HG02623 (cell line): ENCODE data around the gene TMEM208.

ENCODE experiments used
- ATAC-seq: cut with Tn5 transposase; IDR thresholded peaks from one replicate; pipeline ENCODE4 v1.9.1; 2021; ENCODE audit warnings: moderate library complexity; ENCODE audit not compliant: unreplicated experiment

TMEM208 gene

GRCh38 chr16:67226804-67227566, at the start of gene TMEM208:
Gene TMEM208 (plus strand): TSS chr16:67227130. CDS start chr16:67227219, 89 bp downstream.
- ATAC-seq = peak; percentile 94

GRCh38 chr16:67177743-67178699, 48.9 kb upstream of the TMEM208 start:
- no peak for ATAC-seq

GRCh38 chr16:67179421-67180080, 47.4 kb upstream of the TMEM208 start:
- ATAC-seq = no peak

- ATAC-seq = no peak
Measured at GRCh38 chr16:67180166-67180565, 46.8 kb upstream of the TMEM208 start.

- no peak for ATAC-seq
Measured at GRCh38 chr16:67181346-67181745, 45.6 kb upstream of the TMEM208 start.

GRCh38 chr16:67182288-67182687, 44.6 kb upstream of the TMEM208 start:
- ATAC-seq = no peak

GRCh38 chr16:67183284-67183626, 43.7 kb upstream of the TMEM208 start:
- ATAC-seq = no peak

GRCh38 chr16:67183627-67184452, 43.1 kb upstream of the TMEM208 start, which contains the start of gene MATCAP1:
Gene MATCAP1 (minus strand): TSS chr16:67183963. CDS start chr16:67180610, 3,353 bp downstream.
- ATAC-seq = peak; percentile 84

- no peak for ATAC-seq
Measured at GRCh38 chr16:67184453-67184994, 42.4 kb upstream of the TMEM208 start.

GRCh38 chr16:67184995-67185650, 41.8 kb upstream of the TMEM208 start:
- no peak for ATAC-seq

GRCh38 chr16:67185651-67186134, 41.2 kb upstream of the TMEM208 start:
- ATAC-seq = no peak

- no peak for ATAC-seq
Measured at GRCh38 chr16:67186550-67186950, 40.4 kb upstream of the TMEM208 start.

GRCh38 chr16:67187175-67187890, 39.6 kb upstream of the TMEM208 start:
- no peak for ATAC-seq

- no peak for ATAC-seq
Measured at GRCh38 chr16:67188323-67188722, 38.6 kb upstream of the TMEM208 start.

- ATAC-seq = no peak
Measured at GRCh38 chr16:67188798-67189197, 38.1 kb upstream of the TMEM208 start.

- ATAC-seq = no peak
Measured at GRCh38 chr16:67190041-67190440, 36.9 kb upstream of the TMEM208 start, which contains the start of gene EXOC3L1. Gene EXOC3L1 (minus strand): TSS chr16:67190136. CDS start chr16:67189676, 460 bp downstream.

- ATAC-seq = no peak
Measured at GRCh38 chr16:67190448-67191399, 36.2 kb upstream of the TMEM208 start.
